ENCODE results near the gene ZIK1.

- TF ChIP-seq, protein P1, sequence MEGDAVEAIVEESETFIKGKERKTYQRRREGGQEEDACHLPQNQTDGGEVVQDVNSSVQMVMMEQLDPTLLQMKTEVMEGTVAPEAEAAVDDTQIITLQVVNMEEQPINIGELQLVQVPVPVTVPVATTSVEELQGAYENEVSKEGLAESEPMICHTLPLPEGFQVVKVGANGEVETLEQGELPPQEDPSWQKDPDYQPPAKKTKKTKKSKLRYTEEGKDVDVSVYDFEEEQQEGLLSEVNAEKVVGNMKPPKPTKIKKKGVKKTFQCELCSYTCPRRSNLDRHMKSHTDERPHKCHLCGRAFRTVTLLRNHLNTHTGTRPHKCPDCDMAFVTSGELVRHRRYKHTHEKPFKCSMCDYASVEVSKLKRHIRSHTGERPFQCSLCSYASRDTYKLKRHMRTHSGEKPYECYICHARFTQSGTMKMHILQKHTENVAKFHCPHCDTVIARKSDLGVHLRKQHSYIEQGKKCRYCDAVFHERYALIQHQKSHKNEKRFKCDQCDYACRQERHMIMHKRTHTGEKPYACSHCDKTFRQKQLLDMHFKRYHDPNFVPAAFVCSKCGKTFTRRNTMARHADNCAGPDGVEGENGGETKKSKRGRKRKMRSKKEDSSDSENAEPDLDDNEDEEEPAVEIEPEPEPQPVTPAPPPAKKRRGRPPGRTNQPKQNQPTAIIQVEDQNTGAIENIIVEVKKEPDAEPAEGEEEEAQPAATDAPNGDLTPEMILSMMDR (IDR thresholded peaks at IDR 0.05) = no peak
- TF ChIP-seq POLR2A (IDR thresholded peaks at IDR 0.05) (no peak), EP300 (IDR thresholded peaks at IDR 0.05) (no peak)
Measured at GRCh38 chr19:57576661-57577060, 7.3 kb upstream of the ZIK1 start.
